A549 (cell line): ENCODE measurements around the gene SRSF12. TPM values are rescaled to one million over a fixed set of nuclear protein-coding genes. Genes with fewer than 3 reads are reported as not detected.

ENCODE experiments used
- ATAC-seq, 2 experiments: fragments of 200-7000 bp in 1 of 2; fragments of >200 bp in 1 of 2; cut with Nextera tagmentation in 1 of 2; cut with Tn5 transposase in 1 of 2; 3 replicates each; pipeline versions ENCODE4 v1.8.0 to v1.9.1; 2018 to 2020; ENCODE audit warnings: mild to moderate bottlenecking in 1 of 2, moderate library complexity in 1 of 2
- CTCF ChIA-PET: fragments of 300-600 bp; sonication (Branson Sonifier 250); formaldehyde crosslinking; extraction: SDS; loops from one replicate; lab custom pipeline; 2021; ENCODE audit warnings: antibody characterized with exemption, inconsistent platforms; lab: Yijun Ruan, JAX
- POLR2A ChIA-PET: fragments of 350-600 bp; formaldehyde crosslinking; extraction: SDS; loops from one replicate; lab custom pipeline; 2021; ENCODE audit warnings: antibody characterized with exemption, inconsistent platforms; lab: Yijun Ruan, JAX
- DNase-seq, 2 experiments: peaks; one replicate each; pipeline versions ENCODE4 v3.0.0 to v3.0.0-alpha.2; 2011 to 2016; ENCODE audit warnings: low read depth in 1 of 2, low spot score in 1 of 2
- FAIRE-seq: peaks from 2 replicates; lab custom pipeline; 2011; peaks lifted over from hg19 to GRCh38; lab: Jason Lieb, UNC
- H3K27ac ChIP-seq, 2 experiments: fragments of >200 bp; sonication (Bioruptor Twin); formaldehyde crosslinking; 3 replicates each; pipeline ENCODE4 v1.5.1; 2016 to 2017
- H3K4me1 ChIP-seq: fragments of >200 bp; sonication (Bioruptor Twin); formaldehyde crosslinking; 3 replicates; pipeline ENCODE4 v1.6.1; 2016
- H3K4me2 ChIP-seq: fragments of >200 bp; sonication (Bioruptor Twin); formaldehyde crosslinking; 3 replicates; pipeline ENCODE4 v1.6.1; 2016
- H3K4me3 ChIP-seq: fragments of >200 bp; sonication (Bioruptor Twin); formaldehyde crosslinking; 3 replicates; pipeline ENCODE4 v1.5.1; 2016
- H3K9me3 ChIP-seq: fragments of >200 bp; sonication (Bioruptor Twin); formaldehyde crosslinking; 3 replicates; pipeline ENCODE4 v1.6.1; 2016
- ATOH8 ChIP-seq: fragments of 250-450 bp; sonication (Bioruptor Pico); IDR thresholded peaks from 2 replicates; pipeline ENCODE4 v1.5.0; 2020; ENCODE audit warnings: low read depth, mild to moderate bottlenecking, moderate library complexity
- CEBPB ChIP-seq, 2 experiments: fragments of >200 bp in 1 of 2; sonication (Bioruptor Twin) in 1 of 2; formaldehyde crosslinking in 1 of 2; IDR thresholded peaks; 2 replicates each; pipeline ENCODE4 v1.6.1; 2012 to 2016
- CHD4 ChIP-seq: fragments of 200-600 bp; sonication (generic); IDR thresholded peaks from 2 replicates; pipeline ENCODE4 v1.6.1; 2016; ENCODE audit warnings: antibody characterized with exemption, mild to moderate bottlenecking, borderline replicate concordance
- EHMT2 ChIP-seq: fragments of 200-600 bp; sonication (generic); IDR thresholded peaks from 2 replicates; pipeline ENCODE4 v1.6.1; 2016; ENCODE audit warnings: antibody characterized with exemption, low read depth, mild to moderate bottlenecking, moderate library complexity
- ELK1 ChIP-seq: fragments of 150-350 bp; IDR thresholded peaks from 2 replicates; pipeline ENCODE4 v1.6.1; 2014; ENCODE audit warnings: low read depth, mild to moderate bottlenecking, low read length
- EP300 ChIP-seq, 2 experiments: fragments of >200 bp; sonication (Bioruptor Twin); formaldehyde crosslinking; IDR thresholded peaks; 2 replicates in 1 of 2; 3 replicates in 1 of 2; pipeline ENCODE4 v1.6.1; 2016 to 2017
- FOSB ChIP-seq: fragments of 250-450 bp; sonication (Bioruptor Pico); IDR thresholded peaks from 2 replicates; pipeline ENCODE4 v1.5.0; 2020; ENCODE audit warnings: mild to moderate bottlenecking, moderate library complexity
- GATA3 ChIP-seq: IDR thresholded peaks from 2 replicates; pipeline ENCODE4 v1.6.1; 2012; ENCODE audit warnings: borderline replicate concordance
- HES2 ChIP-seq: fragments of >200 bp; sonication (Bioruptor Twin); formaldehyde crosslinking; IDR thresholded peaks from 2 replicates; pipeline ENCODE4 v1.6.1; 2016
- HOXA7 ChIP-seq: fragments of 250-450 bp; sonication (Bioruptor Pico); IDR thresholded peaks from 2 replicates; pipeline ENCODE4 v1.5.0; 2020; ENCODE audit warnings: mild to moderate bottlenecking, moderate library complexity
- HOXB13 ChIP-seq: fragments of 250-450 bp; sonication (Bioruptor Pico); IDR thresholded peaks from 2 replicates; pipeline ENCODE4 v1.5.0; 2020; ENCODE audit warnings: low read depth, mild to moderate bottlenecking, moderate library complexity
- JUN ChIP-seq, 2 experiments: fragments of >200 bp; sonication (Bioruptor Twin); formaldehyde crosslinking; IDR thresholded peaks; 2 replicates in 1 of 2; 3 replicates in 1 of 2; pipeline ENCODE4 v1.6.1; 2016 to 2017
- KDM5A ChIP-seq: fragments of 200-600 bp; sonication (generic); IDR thresholded peaks from 2 replicates; pipeline ENCODE4 v1.6.1; 2016; ENCODE audit warnings: antibody characterized with exemption, mild to moderate bottlenecking
- MAFK ChIP-seq: fragments of 450-650 bp; IDR thresholded peaks from 2 replicates; pipeline ENCODE4 v1.6.1; 2014; ENCODE audit not compliant: partially characterized antibody
- MAX ChIP-seq: IDR thresholded peaks from 2 replicates; pipeline ENCODE4 v1.6.1; 2012
- MYC ChIP-seq: IDR thresholded peaks from 2 replicates; pipeline ENCODE4 v1.6.1; 2012; ENCODE audit warnings: mild to moderate bottlenecking, inconsistent platforms, low read length, improper control_type of control experiment, borderline replicate concordance
- NPAS2 ChIP-seq: fragments of 250-450 bp; sonication (Bioruptor Pico); IDR thresholded peaks from 2 replicates; pipeline ENCODE4 v1.8.0; 2022; ENCODE audit warnings: mild to moderate bottlenecking, moderate library complexity, borderline replicate concordance
- NR3C1 ChIP-seq: fragments of >200 bp; sonication (Bioruptor Twin); formaldehyde crosslinking; IDR thresholded peaks from 3 replicates; pipeline ENCODE4 v1.6.1; 2017
- RAD21 ChIP-seq, 2 experiments: fragments of >200 bp in 1 of 2; sonication (Bioruptor Twin) in 1 of 2; formaldehyde crosslinking in 1 of 2; IDR thresholded peaks in 1 of 2; conservative IDR thresholded peaks in 1 of 2; 2 replicates in 1 of 2; 3 replicates in 1 of 2; pipeline ENCODE4 v1.6.1; 2012 to 2018; ENCODE audit warnings: inconsistent platforms in 1 of 2
- RCOR1 ChIP-seq: fragments of 150-350 bp; IDR thresholded peaks from 2 replicates; pipeline ENCODE4 v1.6.1; 2014; ENCODE audit warnings: antibody characterized with exemption, low read length, low read depth
- REST ChIP-seq: fragments of 200-600 bp; sonication (generic); IDR thresholded peaks from 2 replicates; pipeline ENCODE4 v1.6.1; 2016; ENCODE audit warnings: antibody characterized with exemption, mild to moderate bottlenecking, moderate library complexity
- RNF2 ChIP-seq: fragments of 200-600 bp; sonication (generic); IDR thresholded peaks from 2 replicates; pipeline ENCODE4 v1.6.1; 2016; ENCODE audit warnings: low read depth, mild to moderate bottlenecking, antibody characterized with exemption, moderate library complexity, borderline replicate concordance
- SMC3 ChIP-seq: fragments of >200 bp; sonication (Bioruptor Twin); formaldehyde crosslinking; IDR thresholded peaks from 3 replicates; pipeline ENCODE4 v1.6.1; 2018; ENCODE audit warnings: inconsistent platforms
- SREBF2 ChIP-seq: fragments of 450-650 bp; IDR thresholded peaks from 2 replicates; pipeline ENCODE4 v1.6.1; 2014; ENCODE audit warnings: mild to moderate bottlenecking, moderate library complexity
- TFCP2L1 ChIP-seq: fragments of 250-450 bp; sonication (Bioruptor Pico); IDR thresholded peaks from 2 replicates; pipeline ENCODE4 v1.5.0; 2021; ENCODE audit warnings: mild to moderate bottlenecking
- TP53 ChIP-seq: fragments of 250-450 bp; sonication (Bioruptor Pico); IDR thresholded peaks from 2 replicates; pipeline ENCODE4 v1.5.0; 2021; ENCODE audit warnings: mild to moderate bottlenecking, moderate library complexity
- ZC3H11A ChIP-seq: fragments of 450-650 bp; IDR thresholded peaks from 2 replicates; pipeline ENCODE4 v1.6.1; 2014; ENCODE audit warnings: antibody characterized with exemption, mild to moderate bottlenecking
- WGBS: methylation state at CpG from one replicate; pipeline ENCODE4 v1.1.6; 2017; ENCODE audit errors: missing lambda C conversion rate; 5-methylcytosine and 5-hydroxymethylcytosine counted together
- polyA plus RNA-seq, 4 experiments: library from polyadenylated mRNA; depleted of rRNA in 3 of 4; stranded (reverse); fragments of >200 nt; fragmentation: RNase III in 1 of 4; extraction: RNeasy Plus Mini Kit Qiagen cat#74134 plus additional on column Dnase treatment in 1 of 4; gene quantifications; 2 replicates in 3 of 4; 3 replicates in 1 of 4; pipeline ENCODE4 v1.2.3, GENCODE V29; 2011 to 2017

Gene SRSF12
- polyA plus RNA-seq, 2 of the 4 experiments (the other 2 are of a cell fraction) = 1.5 to 2.7 TPM

- TF ChIP-seq REST (no peak), NR3C1 (no peak), ATOH8 (CRISPR knock-in tag) (no peak), HOXA7 (CRISPR knock-in tag) (no peak)
These were observed 43.6 kb upstream of the SRSF12 start (continued) for GRCh38 chr6:89161326-89162046.

- CTCF ChIA-PET = interaction anchor here (1.5 kb wide), 1 partner anchor 178 kb away, joined by 4 read pairs; no protein-coding TSS in a partner anchor
- POLR2A ChIA-PET = no interaction called here
These were observed 42.6 kb upstream of the SRSF12 start for GRCh38 chr6:89160331-89161092.

GRCh38 chr6:89154131-89154530 lies 36.3 kb upstream of the SRSF12 start:
- POLR2A ChIA-PET = no interaction called here
- H3K27ac ChIP-seq = no peak overlapping the region
- no peak overlapping the region for H3K4me2 ChIP-seq
- DNase-seq (no peak), ATAC-seq (no peak), FAIRE-seq (no peak)
- CTCF ChIA-PET = no interaction called here
- H3K4me1 ChIP-seq = no peaks in the 10 kb centered on the region
- H3K9me3 ChIP-seq = no peaks in the 10 kb centered on the region
- H3K4me3 ChIP-seq = no peak overlapping the region
- TF ChIP-seq GATA3 = no peak
- TF ChIP-seq CHD4 = no peak
- TF ChIP-seq HES2 = no peak
- TF ChIP-seq SREBF2 = no peak
- no peak for TF ChIP-seq TP53 (CRISPR knock-in tag)
- TF ChIP-seq ZC3H11A = no peak
- TF ChIP-seq EHMT2 = no peak
- TF ChIP-seq EP300 (IDR thresholded peaks at IDR 0.05) = no peak
- TF ChIP-seq HOXA7 (CRISPR knock-in tag) = no peak
- no peak for TF ChIP-seq NR3C1
- TF ChIP-seq ELK1 = no peak
- no peak for TF ChIP-seq RCOR1
- TF ChIP-seq CEBPB (IDR thresholded peaks at IDR 0.05) = no peak
- TF ChIP-seq RAD21 (conservative IDR thresholded peaks at IDR 0.05 in 1 of 2, IDR thresholded peaks at IDR 0.05 in 1 of 2) = no peak
- TF ChIP-seq MYC = no peak
- TF ChIP-seq RNF2 = no peak
- no peak for TF ChIP-seq KDM5A
- no peak for TF ChIP-seq NPAS2
- 97% methylated on average over 1 of the region's 1 CpG for WGBS

More at GRCh38 chr6:89160331-89161092, 42.6 kb upstream of the SRSF12 start:
- FAIRE-seq (no peak), ATAC-seq (no peak), DNase-seq (no peak)
- Histone ChIP-seq H3K27ac (no peak overlapping the region), H3K4me2 (no peak overlapping the region), H3K4me3 (no peak overlapping the region), H3K4me1 (no peaks in the 10 kb centered on the region), H3K9me3 (no peaks in the 10 kb centered on the region)
- 91% methylated on average over 4 of the region's 4 CpGs for WGBS
- TF ChIP-seq SREBF2 (no peak), SMC3 (no peak), MAX (no peak), RAD21 (conservative IDR thresholded peaks at IDR 0.05 in 1 of 2, IDR thresholded peaks at IDR 0.05 in 1 of 2) (no peak), HOXB13 (CRISPR knock-in tag) (no peak), GATA3 (no peak), JUN (IDR thresholded peaks at IDR 0.05) (no peak), MAFK (no peak), FOSB (CRISPR knock-in tag) (no peak), ZC3H11A (no peak), TFCP2L1 (CRISPR knock-in tag) (no peak)
